Left ventricle myocardium inferior (tissue), 1 donor: ENCODE data around the gene EFNA5. TPM values are rescaled to one million over a fixed set of nuclear protein-coding genes. Genes with fewer than 3 reads are reported as not detected.
A peak's percentile ranks its signal among the peaks of the same experiment; 100 is the strongest.

ENCODE experiments used
- DNase-seq: peaks from one replicate; pipeline ENCODE4 v3.0.0-alpha.2; 2020
- H3K27ac ChIP-seq: fragments of 200-600 bp; replicated peaks from 2 replicates; pipeline ENCODE4 v1.8.0; 2021
- H3K27me3 ChIP-seq: fragments of 200-600 bp; 2 replicates; pipeline ENCODE4 v1.8.0; 2021; ENCODE audit warnings: low read depth
- H3K36me3 ChIP-seq: fragments of 200-600 bp; 2 replicates; pipeline ENCODE4 v1.8.0; 2021
- H3K4me1 ChIP-seq: fragments of 200-600 bp; 2 replicates; pipeline ENCODE4 v1.8.0; 2021
- H3K4me3 ChIP-seq: fragments of 200-600 bp; 2 replicates; pipeline ENCODE4 v1.8.0; 2021; ENCODE audit warnings: mild to moderate bottlenecking, moderate library complexity
- H3K9me3 ChIP-seq: fragments of 200-600 bp; replicated peaks from 2 replicates; pipeline ENCODE4 v1.8.0; 2021
- CTCF ChIP-seq: fragments of 200-600 bp; IDR thresholded peaks from 2 replicates; pipeline ENCODE4 v1.8.0; 2021; ENCODE audit warnings: antibody characterized with exemption, mild to moderate bottlenecking, borderline replicate concordance
- intact Hi-C: fragments of 100-400 bp; cut with micrococcal nuclease; formaldehyde crosslinking; loops from one replicate; pipeline ENCODE4 v1.11.0; 2022
- total RNA-seq: library from RNA; stranded (reverse); fragmentation: NEBNext Ultra II Directional; extraction: Animal tissue kit (Norgen Biotek cat#: 25700); gene quantifications from one replicate; pipeline ENCODE4 v1.2.1, GENCODE V29; 2021
- donor health status: DM: no; HTN: yes; CAD: no; lungs with severe emphysema.

Gene EFNA5
- total RNA-seq, 1 donor from 2014 or later: 28.2 TPM

- Histone ChIP-seq H3K36me3 (no peaks in the 10 kb centered on the region), H3K4me3 (peak overlapping the region; percentile 77), H3K9me3 (no peaks in the 10 kb centered on the region), H3K27ac (peak overlapping the region; percentile 92), H3K27me3 (peaks cover 60% of the 10 kb centered on the region), H3K4me1 (peaks cover 56% of the 10 kb centered on the region)
- intact Hi-C loops: no loop called here
- DNase-seq: no peak
- no peak for TF ChIP-seq CTCF
Observed at GRCh38 chr5:107668154-107669095, 2.3 kb downstream of the EFNA5 start.

- Histone ChIP-seq H3K9me3 (no peaks in the 10 kb centered on the region), H3K27ac (peak overlapping the region; percentile 15), H3K4me3 (peak overlapping the region; percentile 16), H3K27me3 (peaks cover 39% of the 10 kb centered on the region), H3K36me3 (no peaks in the 10 kb centered on the region), H3K4me1 (peaks cover 34% of the 10 kb centered on the region)
- no peak for DNase-seq
- TF ChIP-seq CTCF: no peak
- intact Hi-C loops: no loop called here
Observed at GRCh38 chr5:107666051-107666655, 4.6 kb downstream of the EFNA5 start.

GRCh38 chr5:107665036-107665570, 5.6 kb downstream of the EFNA5 start:
- intact Hi-C loops: no loop called here
- no peak for DNase-seq
- Histone ChIP-seq H3K27ac (peak overlapping the region; percentile 13), H3K9me3 (no peaks in the 10 kb centered on the region), H3K4me3 (no peak overlapping the region), H3K36me3 (no peaks in the 10 kb centered on the region), H3K4me1 (peaks cover 24% of the 10 kb centered on the region), H3K27me3 (peaks cover 28% of the 10 kb centered on the region)
- TF ChIP-seq CTCF: no peak

GRCh38 chr5:107663697-107664096, 7.0 kb downstream of the EFNA5 start:
- Histone ChIP-seq H3K27me3 (peaks cover 14% of the 10 kb centered on the region), H3K4me3 (no peak overlapping the region), H3K9me3 (no peaks in the 10 kb centered on the region), H3K4me1 (peaks cover 15% of the 10 kb centered on the region), H3K27ac (no peak overlapping the region), H3K36me3 (no peaks in the 10 kb centered on the region)
- no peak for TF ChIP-seq CTCF
- DNase-seq: no peak
- intact Hi-C loops: no loop called here

GRCh38 chr5:107661650-107662044, 9.1 kb downstream of the EFNA5 start:
- H3K36me3 ChIP-seq: no peaks in the 10 kb centered on the region
- peaks cover 33% of the 10 kb centered on the region for H3K4me1 ChIP-seq
- TF ChIP-seq CTCF: no peak
- no peaks in the 10 kb centered on the region for H3K27me3 ChIP-seq
- no peak overlapping the region for H3K4me3 ChIP-seq
- no peaks in the 10 kb centered on the region for H3K9me3 ChIP-seq
- H3K27ac ChIP-seq: no peak overlapping the region
- intact Hi-C loops: no loop called here
- no peak for DNase-seq
